HG02938 (cell line): ENCODE results near the gene ZNF277.

Experiments used
- ATAC-seq: cut with Tn5 transposase; IDR thresholded peaks from one replicate; pipeline ENCODE4 v1.9.1; 2021; ENCODE audit warnings: mild to moderate bottlenecking, moderate library complexity; ENCODE audit not compliant: unreplicated experiment

ZNF277 gene, protein sequence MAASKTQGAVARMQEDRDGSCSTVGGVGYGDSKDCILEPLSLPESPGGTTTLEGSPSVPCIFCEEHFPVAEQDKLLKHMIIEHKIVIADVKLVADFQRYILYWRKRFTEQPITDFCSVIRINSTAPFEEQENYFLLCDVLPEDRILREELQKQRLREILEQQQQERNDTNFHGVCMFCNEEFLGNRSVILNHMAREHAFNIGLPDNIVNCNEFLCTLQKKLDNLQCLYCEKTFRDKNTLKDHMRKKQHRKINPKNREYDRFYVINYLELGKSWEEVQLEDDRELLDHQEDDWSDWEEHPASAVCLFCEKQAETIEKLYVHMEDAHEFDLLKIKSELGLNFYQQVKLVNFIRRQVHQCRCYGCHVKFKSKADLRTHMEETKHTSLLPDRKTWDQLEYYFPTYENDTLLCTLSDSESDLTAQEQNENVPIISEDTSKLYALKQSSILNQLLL

DNA sequence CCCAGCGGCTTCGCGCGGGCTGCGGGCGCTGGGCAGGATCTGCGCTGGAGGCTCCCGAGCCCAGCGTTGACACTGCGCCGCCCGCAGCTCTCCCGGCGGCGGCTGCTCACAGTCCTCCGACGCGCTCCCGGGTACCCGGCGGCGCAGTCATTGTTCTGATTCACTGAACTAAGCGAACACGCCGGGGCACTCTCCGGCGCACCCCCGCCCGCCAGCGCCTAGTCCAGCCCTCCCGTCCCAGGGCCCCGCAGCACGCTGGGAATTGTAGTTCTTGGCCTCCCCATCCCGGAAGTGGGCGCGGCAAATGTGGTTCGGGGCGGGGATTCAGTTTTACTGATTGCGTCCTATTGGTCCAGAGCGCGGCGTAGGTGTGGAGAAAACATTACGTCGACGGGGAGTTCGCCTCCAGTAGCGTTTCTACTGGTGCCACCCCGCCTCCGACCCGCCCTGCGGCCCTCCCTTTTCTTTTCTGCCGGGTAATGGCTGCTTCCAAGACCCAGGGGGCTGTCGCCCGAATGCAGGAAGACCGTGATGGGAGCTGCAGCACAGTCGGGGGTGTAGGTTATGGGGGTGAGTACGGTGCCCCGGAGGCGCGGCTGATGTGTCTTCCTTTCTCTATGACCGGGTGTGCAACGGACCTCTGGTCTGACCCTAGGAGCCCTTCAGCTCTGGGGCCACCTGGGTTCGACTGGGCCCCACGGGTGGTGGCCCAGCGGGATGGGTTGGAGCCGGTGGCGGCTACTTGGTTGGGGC is at the start of gene ZNF277, which contains the start of gene DOCK4:
TSS of gene ZNF277 (plus strand) at position 458 of the 753 bp plus-strand sequence. CDS start at position 480, 22 bp downstream.
TSS of gene DOCK4 (minus strand) at position 162 of the 753 bp plus-strand sequence. CDS start 261 bp downstream, outside the sequence.
- peak; percentile 96 for ATAC-seq

DNA sequence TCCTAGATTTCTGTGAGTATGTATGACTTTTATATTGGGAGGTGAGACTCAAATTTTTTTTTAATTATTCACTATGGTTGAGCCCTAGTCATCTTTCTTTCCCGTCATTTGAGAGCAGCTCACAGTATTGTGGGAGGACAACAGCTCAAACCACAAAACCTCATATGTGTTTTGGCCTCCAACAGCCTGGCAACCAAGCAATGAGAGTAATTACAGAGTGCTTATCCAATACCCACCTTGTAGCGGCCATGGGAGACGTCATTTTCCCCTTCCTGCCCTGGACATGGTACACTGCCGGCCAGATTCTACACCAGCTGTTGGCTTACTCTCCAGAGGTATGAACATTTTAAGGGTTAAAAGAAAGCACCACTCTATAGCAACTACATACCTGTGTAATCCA is 49.4 kb upstream of the ZNF277 start:
- peak; percentile 62 for ATAC-seq

DNA sequence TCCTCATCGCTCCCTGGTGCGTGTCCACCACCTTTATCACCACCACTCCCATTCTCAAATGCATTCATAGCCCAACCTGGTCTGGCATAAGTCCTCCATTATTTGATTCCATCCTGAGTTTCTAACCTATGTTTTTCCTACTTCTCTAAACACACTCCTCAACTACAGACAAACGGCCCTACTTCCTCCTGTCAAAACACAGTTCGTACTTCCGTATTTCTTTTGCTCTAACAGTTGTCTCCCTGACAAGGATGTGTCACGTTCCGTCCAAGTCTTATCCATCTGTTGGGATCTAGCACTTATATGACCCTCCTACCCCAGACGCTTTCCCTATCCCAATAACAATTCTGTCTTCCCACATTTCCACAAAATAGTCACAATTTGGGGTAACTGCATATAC is 47.1 kb upstream of the ZNF277 start:
- no peak for ATAC-seq

DNA sequence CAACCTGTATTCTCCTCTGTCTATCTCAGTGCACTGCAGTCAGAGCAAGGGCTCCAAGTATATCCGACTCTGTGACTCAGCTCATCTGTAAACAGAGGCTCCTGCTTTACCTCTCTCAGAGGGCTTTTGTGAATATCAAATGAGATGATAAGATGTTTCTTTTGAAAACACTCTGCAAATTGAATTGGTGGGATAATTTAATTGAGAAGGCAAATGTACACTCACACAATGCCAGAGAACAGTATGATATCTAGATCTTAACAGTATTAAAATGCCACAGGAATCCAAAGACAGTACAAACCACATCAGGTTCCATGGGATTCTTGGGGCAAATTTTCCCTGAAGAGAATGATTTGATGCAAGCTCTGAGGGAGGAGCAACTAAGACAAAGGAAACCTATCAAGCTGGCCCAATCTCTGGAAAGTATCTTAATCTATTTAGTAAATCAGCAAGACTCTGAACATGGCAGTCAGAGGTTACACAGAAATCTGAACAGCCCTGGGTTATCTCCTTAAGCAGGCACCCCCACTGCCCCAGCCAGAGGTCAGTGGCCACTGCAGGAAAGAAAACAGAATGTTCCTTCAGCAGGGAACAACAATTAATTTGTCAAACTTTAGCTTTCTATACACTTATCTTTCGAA is 46.2 kb upstream of the ZNF277 start:
- no peak for ATAC-seq

DNA sequence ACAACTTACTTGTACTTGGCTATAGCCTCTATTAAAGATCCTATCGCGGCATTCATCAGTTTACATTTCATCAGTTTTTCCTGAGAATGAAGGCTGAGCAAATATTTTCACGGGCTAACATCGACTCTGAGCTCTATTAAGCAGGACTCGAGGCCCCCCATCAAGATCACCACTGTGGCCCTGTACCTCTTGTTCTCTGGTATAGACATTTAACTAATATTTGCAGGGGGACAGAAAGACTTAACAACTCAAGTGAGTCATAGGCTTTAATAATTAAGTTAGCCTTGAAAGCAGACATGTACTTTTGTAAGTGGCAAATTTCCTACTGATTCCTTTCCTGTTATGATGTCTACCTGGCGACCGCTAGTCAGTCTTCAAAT is 45.7 kb upstream of the ZNF277 start:
- no peak for ATAC-seq

DNA sequence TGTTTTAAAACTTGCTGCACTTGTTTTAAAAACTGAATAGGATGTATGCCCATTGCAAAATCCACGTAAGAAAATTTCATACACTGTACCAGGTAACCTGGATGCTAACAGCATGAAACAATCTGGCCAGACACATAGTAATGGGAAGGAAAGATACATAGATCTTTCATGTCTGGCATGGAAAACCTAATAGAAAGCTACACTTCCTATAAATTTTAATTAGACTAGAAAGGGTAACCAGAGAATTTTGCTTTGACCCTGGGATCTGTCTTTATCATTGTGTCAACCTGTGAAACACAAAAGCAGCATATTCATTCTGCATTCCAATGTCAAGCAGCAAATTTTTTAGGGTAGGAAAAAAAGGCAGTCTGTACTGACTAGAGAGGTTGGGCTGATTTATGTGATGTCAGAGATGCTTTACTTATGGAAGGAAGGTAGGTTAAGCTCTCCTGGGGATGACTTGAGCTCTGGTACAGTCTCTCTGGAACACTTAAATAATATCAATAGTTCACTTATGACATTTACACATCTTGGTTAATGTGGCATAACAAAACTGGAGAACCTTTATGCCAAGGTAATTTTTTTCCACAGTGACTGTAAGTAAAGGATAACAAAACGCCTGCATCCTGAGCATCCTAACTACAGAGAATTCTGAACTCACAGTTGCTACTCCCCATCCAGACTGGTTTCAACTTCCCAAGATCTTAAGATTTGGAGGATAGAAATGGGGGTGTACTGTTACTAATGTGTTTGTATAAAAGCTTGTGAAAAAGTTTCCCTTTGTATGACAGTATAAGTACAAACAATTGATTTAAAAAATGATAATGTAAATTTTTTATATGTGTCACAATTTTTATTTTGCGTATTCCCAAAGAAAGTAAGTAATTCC is 45.0 kb upstream of the ZNF277 start:
- ATAC-seq, result no peak

DNA sequence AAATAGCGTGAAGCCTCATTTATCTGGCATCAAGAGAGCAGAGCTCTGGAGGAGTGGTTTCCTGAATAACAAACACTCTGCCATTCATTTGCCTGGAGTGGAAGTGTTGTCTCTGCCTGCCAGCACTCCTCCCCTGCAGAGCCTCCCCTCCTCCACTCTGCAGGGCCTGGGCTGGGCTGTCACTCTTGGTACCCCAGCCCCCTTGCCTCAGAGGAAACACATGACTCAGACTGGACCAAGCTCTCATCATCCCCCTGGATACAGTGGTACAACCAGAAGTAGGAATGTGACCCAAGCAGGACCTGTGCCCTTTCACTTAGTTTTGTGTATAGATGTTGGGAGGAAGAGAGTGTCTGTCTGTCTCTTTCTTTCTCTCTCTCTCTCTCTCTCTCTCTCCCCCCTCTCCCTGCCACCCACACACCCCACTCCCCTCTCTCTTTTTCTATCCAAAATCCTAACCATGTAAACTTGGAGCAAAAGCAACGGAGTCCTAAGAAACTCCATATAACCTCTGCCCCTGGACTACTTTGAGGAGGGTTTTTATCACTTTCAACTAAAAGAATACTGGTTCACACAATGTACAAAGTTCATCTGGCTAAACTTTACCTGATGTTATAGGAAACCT is 44.2 kb upstream of the ZNF277 start:
- no peak for ATAC-seq

DNA sequence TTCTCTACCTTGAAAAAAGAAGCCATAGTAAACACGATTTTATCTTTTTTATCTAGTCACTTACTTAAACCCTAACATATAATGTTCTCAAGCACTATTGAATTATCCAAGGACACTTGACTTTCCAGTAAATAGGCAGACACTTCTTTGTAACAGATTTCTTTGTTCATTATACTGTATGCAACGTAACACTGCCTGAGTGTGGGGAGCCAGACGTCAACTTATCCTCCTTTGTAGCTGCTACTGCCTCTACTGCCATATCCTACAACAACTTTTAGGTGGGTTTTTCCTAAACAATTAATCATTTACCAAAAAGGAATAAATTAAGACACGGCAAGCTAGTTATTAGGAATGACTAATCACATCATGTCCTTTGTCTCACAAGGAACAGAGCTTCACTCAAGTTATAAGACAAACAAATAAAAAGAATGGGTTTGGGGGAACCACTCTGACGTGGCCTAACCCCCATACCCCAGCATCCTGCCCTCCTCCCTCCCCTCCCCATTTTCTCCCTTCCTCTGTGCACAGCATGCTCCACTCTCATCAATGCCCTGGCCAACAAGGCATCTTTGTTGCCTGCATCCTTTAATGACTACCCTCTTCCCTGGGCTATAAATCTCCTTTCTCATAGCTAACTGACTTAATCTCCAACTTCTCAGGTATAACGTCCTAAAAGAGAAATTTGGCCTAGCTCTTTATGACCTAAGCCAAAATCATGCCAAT is 43.5 kb upstream of the ZNF277 start:
- no peak for ATAC-seq

DNA sequence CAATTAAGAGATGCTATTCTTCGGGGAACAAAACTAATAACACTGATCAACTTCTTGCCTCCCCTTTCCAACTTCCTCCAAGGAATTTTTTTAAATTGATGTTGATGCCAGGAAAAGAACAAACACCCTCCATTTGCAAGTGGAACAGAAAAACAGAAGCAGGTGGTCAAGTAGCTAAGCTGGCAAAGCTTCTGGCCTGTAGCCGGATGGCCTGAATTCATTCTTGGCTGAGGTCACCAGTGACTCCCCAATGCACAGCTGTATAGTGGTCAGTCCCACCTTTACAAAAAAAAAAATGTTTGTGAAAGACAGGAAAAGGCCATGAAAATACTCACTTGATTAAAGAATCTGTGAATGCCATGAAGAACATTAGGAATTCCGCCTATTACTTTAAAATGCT is 39.3 kb upstream of the ZNF277 start:
- no peak for ATAC-seq

DNA sequence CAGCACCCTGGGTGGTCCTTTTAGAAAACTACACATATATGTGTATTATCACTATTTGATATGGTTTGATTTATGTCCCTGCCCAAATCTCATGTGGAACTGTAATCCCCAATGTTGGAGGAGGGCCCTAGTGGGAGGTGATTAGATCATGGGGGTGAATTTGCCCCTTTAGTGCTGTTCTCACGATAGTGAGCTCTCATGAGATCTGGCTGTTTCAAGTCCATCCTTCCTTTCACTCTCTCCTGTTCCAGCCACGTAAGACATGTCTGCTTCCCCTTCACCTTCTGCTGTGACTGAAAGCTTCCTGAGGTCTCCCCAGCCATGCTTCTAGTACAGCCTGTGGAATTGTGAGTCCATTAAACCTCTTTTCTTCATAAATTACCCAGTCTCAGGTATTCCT is 37.6 kb upstream of the ZNF277 start:
- no peak for ATAC-seq

DNA sequence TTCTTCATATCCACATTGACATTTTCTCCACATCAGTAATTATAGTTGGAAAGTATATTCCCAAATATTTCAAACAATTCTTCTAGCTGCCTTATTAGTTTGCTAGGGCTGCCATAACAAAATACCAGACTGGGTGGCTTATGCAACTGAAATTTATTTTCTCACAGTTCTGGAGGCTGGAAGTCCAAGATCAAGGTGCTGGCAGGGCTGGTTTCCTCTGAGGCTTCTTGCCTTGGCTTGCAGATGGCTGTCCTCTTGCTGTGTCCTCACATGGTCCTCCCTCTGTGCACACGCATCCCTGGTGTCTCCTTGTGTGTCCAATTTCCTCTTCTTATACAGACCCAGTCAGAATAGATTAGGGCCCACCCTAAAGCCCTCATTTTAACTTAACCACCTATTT is 34.8 kb upstream of the ZNF277 start:
- no peak for ATAC-seq

DNA sequence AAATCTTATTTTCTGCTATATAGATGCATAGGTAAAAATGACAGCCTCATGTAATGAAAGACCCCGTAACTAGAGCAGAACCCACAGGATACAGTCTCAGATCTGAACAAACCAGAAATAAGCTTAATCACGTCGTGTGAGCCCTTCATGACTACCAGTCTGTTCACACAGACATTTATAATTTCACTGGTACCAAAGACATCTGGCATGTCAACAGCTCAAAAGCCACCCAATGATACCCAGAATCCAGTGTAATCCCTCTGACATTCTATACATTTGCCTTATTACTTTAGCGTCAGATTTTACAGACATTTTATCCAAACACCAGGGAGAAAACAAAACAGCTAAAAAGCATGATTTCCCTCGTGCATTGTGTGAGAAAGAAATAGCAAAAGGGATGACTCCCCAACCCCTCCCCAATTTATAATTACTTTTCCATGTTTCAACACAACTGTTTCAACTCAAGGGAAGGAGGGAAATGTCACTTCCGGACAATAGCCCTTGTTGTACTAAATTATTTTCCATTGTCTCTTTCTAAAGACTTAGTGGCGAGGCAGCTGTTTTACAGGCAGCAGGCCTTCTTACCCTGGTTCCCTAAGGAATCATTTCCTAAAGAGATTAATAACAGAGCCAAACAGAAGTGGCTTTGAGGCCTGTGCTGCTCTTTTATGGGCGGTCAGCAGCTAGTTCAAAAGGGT is 33.5 kb upstream of the ZNF277 start:
- no peak for ATAC-seq

DNA sequence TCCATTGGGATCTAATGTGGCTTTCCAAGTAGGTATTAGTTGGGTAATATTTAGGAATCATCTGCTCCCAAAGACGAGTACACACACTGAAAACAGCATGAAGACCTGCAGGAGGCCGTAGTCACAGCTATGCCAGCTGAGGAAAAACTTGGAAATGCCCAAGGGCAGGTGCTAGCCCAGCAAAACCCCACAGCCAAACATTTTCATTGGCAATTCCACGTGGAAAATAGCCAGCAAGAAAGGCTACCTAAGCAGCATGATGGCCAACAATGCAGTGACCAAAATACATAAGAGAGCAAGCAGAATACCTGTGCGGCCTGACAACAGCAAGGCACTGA is 33.0 kb upstream of the ZNF277 start:
- ATAC-seq, result no peak

DNA sequence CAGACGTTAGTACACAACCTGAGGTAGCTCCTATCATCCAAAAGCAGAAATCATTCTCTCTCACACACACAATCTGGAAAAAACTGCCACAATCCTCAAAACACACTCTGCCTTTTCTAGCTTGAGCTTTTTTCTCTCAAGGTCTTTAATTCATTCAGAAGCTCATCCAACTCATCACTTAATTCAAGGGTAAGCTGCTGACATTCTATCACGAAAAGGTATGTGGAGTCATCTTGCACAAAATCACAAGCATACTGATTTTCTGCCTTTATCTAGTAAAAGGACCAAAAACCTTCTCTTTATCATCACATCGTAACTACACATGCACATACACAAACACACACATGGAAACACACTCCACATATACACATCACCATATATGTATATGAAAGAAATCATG is 32.3 kb upstream of the ZNF277 start:
- no peak for ATAC-seq

DNA sequence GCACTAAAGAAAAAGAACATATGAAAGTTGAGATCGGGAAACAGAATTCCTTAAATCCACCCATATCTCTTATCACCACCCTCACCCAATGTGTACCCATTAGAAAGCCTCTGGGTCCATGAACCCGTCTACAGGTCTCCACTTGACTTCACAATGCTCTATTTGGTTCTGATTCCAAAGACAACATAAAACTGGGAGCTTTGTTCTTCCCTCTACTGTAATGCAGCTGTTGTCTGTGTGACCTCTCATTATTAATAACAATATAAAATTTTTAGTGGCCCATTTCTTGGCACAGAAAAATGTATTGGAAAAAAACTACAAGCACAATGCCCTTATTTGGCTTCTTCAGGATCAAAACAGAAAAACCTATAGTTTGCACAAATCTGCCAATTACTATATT is 30.3 kb upstream of the ZNF277 start:
- no peak for ATAC-seq

DNA sequence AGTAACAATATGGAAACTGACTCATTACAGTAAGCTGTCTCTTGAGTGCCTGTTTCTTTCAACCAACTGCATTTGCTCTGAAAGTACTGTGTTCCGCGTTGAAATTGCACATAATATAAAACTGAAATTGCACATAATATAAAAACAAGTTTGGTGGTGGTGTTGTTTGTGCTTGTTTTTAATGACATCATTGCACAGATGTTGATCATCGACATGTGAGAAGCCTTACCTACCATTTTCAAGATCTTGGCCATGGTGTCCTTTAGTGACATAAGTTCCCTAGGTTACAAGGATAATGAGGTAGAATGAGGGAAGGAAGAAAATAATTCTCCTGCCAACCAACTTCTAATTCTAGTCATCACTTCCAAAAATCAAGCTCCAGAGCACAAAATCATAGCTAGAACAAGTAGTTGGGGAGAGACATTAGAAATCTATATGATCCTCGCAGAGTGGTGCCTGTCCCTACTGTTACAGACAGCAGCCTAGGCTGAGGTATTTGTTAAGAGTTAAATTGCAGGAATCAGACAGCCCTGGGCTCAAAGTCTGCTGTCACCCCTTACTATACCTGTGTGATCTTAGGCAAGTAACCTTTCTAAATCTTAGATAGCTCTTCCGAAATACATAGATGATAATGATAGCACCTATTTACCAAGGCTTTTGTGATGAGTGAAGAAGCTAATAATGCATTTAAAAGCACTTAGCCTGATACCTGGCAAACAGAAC is 29.6 kb upstream of the ZNF277 start:
- ATAC-seq, result no peak

DNA sequence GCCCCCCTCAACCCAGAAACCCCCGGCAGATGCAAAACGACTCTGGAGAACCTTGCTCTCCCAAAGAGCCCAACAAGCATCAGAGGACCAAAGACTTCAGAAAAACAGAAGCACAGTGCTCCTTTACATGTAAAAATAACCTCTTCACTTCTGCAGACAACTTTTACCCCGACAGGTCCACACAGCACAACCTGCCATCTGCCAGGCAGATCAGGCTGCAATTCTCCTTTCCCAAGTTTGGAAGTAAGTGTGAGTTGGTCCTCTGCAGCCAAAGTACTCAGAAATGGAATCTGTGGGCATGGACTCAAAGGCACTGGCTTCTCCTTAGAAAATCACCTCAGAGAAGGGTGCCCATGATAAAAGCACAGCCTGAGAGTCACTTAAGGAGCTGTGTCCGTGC is 26.3 kb upstream of the ZNF277 start:
- ATAC-seq, result no peak

DNA sequence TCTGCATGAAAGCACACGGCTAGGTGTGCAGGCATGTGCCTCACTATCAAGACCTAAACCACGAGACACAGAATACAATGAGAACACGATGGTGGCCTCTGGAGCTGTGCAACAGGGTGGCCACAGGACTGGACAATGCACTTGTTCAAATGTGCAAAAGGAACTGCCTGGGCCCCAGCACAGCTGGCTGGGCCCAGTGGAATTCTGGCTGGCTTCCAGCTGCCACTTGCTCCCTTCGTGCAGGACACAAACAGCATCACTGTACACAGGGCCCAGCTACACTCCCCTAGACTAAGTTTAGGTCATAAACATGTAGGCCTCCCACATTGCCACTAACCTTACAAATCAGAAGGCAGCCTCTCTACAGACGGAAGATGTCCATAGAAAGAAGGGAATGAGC is 23.7 kb upstream of the ZNF277 start:
- ATAC-seq, result no peak
